ENCODE results near the gene ANKRD10.

ANKRD10 gene

DNA sequence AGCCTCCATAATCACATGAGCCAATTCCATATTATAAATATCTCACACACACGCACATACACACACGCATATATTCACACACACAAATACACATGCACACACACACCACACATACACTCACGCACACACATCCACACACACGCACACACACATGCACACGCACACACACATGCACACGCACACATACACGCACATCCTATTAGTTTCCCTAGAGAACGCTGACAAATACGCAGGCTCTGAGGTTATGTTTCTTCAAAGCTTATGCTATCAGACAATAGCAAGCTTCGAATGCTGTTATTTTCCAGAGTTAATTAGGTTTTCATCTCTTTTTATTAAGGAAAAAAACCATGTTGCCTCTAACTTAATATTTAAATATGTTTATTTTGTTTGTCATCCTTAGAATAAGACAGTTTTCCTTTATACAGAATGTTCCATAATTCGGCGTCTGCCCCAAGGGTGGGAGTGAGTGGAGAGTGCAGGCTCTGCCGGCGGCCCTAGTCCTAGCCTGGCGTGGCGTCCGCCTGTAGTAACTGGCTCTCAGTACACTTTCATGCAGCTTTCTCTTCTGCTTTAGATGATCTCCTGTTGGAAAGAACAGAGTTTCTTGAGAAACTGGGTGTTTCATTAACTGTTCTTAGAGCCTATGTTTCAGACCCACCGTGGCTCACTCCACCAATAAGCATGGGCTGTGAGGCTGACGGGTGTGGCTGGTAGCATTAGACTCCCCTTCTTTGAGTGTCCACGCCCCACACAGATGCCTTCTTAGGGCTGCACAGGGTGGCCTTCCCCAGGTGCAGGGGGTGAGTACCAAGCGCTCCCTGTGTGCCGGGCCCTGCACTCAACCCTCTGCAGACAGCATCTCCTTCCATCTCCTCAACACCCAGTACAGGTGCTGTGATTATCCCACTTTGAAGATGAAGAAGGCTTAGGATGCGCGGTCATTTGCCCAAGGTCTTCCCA is 30.4 kb upstream of the ANKRD10 start:
- no peak for DNase-seq (ENCODE audit: low spot score)

DNA sequence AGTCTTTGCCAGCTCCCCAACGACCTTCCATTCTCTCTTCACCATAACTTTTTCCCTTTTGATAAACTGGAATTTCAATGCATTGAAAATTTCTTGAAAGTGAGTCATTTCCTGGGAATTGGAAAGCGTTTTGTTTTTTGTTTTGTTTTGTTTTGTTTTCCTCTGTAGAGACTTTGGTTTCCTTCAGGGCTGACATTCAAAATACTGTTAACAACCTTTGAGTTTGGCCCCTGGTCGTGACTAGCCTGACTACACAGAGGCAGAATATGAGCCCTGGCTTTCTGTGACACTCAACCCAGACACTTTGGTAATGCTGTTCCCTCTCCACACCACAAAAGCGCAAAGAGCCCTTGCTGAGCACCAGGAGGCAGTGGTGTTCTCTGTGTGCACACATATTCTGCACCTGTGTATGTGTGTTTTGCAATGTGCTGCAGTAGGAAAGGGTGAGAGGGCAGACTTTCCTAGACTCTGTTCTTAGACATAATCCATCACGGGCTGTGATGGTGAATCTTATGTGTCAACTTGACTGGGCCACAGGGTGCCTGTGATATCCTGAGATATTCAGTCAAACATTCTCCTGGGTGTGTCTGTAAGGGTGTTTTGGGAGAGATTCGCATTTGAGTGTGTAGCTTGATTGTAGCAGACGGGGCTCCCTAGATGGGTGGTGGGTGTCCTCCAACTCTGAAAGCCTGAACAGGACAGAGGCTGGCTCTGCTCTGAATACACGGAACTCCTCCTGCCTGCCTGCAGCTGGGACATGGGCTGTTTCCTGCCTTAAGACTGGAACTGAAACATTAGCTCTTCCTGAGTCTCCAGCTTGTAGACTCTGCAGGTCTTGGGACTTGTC is 29.5 kb upstream of the ANKRD10 start:
- DNase-seq (ENCODE audit: low spot score) = peak; percentile 5

DNA sequence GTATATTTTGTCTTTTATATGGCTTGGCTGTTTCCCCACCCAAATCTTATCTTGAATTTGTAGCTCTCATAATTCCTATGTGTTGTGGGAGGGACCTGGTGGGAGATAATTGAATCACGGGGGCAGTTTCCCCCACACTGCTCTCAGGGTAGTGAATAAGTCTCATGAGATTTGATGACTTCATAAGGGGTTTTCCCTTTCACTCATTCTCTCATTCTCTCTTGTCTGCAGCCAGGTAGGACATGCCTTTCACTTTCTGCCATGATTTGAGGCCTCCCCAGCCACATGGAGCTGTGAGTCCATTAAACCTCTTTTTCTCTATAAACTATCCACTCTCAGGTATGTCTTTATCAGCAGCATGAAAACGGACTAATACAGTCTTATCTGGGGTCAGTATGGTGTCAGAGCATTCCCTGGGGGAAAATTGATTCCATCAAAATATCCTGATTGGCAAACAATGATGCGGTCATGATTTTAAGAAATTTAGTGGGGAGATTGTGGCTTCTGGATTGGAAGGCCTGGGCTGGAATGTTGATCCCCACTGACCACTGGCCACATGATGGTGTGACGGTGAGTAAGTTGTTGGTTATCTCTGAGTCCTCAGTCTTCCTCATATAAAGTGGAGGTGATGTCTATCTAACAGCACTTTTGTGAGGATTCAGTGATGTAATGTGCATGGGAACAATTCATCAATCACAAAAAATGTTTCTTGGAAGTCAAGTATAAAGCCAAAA is 27.5 kb upstream of the ANKRD10 start:
- DNase-seq (ENCODE audit: low spot score) = no peak

DNA sequence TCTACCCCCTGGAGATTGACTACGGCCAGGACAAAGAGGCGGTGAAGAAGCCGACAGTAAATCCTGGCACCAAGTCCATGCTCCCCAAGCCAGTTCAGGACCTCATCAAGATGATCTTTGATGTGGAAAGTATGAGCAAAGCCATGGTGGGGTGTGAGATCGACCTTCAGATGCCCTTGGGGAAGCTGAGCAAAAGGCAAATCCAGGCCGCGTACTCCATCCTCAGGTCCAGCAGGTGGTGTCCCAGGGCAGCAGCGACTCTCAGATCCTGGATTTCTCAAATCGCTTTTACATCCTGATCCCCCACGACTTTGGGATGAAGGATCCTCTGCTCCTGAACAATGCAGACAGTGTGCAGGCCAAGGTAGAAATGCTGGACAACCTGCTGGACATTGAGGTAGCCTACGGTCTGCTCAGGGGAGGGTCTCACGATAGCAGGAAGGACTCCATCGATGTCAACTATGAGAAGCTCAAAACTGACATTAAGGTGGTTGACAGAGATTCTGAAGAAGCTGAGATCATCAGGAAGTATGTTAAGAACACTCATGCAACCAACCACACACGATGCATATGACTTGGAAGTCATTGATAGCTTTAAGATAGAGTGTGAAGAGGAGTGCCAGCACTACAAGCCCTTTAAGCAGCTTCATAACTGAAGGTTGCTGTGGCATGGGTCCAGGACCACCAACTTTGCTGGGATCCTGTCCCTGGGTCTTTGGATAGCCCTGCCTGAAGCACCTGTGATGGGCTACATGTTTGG is 24.0 kb upstream of the ANKRD10 start:
- DNase-seq (ENCODE audit: low spot score) = no peak

DNA sequence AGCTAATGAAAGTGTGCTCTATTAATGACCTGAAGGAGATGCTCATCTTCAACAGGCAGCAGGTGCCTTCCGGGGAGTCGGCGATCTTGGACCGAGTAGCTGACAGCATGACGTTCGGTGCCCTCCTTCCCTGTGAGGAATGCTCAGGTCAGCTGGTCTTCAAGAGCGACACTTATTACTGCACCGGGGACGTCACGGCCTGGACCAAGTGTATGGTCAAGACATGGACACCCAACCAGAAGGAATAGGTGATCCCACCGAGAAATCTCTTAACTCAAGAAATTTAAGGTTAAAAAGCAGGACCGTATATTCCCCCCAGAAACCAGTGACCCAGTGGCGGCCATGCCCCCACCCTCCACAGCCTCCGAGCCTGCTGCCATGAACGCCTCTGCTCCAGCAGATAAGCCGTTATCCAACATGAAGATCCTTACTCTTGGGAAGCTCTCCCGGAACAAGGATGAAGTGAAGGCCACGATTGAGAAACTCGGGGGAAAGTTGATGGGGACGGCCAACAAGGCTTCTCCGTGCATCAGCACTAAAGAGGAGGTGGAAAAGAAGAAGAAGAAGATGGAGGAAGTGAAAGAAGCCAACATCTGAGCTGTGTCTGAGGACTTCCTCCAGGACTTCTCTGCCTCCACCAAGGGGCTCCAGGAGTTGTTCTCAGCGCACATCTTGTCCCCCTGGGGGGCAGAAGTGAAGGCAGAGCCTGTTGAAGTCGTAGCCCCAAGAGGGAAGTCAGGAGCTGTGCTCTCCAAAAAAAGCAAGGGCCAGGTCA is 22.8 kb upstream of the ANKRD10 start:
- DNase-seq (ENCODE audit: low spot score) = no peak

DNA sequence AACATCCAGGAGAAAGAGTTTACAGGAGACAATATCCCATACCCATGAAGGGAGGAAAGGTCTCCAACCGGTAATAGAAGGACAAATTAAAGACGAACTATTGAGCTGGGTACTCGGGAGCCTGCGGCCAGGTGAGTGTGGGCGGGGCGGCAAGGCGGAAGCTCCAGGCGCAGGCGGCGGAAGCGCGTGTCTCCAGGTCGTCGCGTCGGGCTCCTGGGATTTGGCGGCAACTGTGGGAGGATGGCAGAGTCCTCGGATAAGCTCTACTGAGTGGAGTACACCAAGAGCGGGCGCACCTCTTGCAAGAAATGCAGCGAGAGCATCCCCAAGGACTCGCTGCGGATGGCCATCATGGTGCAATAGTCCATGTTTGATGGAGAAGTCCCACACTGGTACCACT is 21.6 kb upstream of the ANKRD10 start:
- no peak for DNase-seq (ENCODE audit: low spot score)

DNA sequence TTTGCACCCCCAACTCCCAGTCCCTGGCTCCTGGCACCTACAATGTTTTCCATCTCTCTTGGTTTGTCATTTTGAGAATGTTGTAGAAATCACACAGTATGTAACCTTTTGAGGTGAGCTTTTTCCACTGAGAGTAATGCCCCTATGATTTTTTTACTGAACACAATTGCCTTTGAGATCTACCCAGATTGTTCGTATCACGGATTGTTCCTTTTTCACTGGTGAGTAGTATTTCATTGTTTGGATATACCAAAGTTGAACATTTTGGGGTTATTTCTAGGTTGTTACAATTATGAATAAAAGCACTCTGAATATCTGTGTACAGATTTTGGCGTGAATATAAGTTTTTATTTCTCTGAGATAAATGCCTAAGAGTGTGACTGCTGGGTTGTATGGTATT is 17.7 kb upstream of the ANKRD10 start:
- no peak for DNase-seq (ENCODE audit: low spot score)

DNA sequence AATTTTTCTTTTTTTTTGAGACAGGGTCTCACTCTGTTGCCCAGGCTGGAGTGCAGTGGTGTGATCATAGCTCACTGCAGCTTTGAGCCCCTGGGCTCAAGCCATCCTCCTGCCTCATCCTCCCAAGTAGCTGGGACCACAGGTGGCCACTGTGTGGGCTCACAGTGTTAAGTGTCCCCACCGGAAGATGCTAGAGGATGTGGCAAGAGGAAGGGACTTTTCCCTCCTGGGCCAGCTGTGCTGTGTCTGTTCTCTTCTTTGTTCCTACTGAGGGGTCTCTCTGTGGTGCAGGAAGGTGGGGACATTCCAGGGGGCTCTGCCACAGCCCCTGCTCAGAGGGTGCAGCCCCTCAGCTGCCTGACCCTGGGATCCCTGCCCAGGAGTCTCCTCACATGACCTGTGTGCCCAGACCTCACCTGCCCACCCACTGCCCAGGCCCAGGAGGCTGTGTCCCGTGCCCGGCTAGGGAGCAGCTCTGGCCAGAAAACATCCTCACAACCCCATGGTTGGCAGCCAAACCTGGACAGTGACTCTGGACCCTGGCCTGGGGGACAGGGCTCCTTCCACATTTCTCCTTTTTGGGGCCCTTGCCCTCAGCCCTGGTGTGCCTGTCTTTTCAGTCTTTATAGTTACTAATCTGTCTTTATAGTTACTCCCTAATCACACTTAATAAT is 14.4 kb upstream of the ANKRD10 start:
- no peak for DNase-seq (ENCODE audit: low spot score)

DNA sequence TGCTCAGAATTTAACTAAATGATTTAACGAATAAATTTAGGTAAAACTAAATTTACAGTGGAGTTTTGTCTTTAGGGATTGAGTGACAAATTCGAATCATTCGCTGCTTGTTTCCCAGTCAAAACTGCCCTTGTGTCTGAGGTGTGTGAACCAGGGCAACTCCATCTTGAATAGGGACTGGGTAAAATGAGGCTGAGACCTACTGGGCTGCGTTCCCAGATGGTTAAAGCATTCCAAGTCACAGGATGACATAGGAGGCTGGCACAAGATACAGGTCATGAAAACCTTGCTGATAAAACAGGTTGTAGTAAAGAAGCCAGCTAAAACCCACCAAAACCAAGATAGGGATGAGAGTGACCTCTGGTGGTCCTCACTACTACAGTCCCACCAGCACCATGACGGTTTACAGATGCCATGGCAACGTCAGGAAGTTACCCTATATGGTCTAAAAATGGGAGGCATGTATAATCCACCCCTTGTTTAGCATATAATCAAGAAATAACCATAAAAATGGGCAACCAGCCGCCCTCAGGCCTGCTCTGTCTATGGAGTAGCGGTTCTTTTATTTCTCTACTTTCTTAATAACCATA is 10.2 kb upstream of the ANKRD10 start:
- DNase-seq (ENCODE audit: low spot score) = no peak

DNA sequence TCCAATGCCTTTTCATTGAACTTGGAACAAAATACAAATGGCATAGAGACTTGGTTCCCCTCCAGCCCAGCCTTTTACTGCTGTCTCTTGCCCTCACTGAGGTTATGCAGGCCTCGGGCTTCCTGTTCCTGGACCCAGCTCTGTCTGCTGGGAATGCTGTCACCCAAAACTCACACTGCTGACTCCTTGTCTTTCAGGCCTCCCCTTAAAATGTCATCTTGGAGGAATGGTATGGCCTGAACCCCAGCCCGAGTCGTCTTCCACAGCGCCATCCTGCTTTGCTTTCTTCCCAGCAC is 9.7 kb upstream of the ANKRD10 start:
- DNase-seq (ENCODE audit: low spot score) = no peak

DNA sequence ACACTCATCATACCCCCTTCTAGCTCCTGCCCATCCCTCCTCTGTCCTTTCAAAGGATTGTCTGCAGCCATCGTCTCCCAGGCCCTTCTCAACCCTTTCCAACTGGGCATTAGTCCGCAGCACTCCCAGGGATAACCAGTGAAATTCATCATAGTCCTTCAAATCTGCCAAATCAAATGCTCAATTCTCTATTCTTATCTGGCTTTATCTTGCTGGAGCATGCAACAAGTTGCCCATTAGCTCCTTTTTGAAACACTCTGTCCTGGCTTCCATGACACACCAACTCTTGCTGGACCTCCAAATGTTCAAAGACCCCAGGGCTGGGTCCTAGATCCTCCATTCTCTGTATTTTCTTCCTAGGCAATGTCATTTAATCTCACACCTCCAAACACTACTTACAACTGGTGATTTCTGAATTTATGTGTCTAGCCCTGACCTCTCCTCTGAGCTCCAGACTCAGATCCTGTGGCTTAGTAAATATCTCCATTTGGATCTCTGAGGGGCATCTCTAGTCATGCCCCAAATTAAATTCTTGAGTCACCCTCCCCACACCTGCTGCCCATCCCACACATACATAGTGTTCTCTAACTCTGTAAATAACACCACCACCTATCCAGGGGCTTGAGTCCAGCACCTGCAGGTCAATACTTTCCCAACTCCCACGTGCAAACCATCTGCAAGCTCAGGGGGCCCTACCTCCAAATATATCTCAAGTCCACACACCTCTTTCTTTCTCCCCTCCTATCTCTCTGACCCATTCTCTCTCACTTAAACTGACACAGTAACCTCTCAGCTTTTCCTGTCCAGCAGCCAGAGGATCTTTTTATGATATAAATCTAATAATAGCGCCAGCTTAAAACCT is 9.1 kb upstream of the ANKRD10 start:
- DNase-seq (ENCODE audit: low spot score) = no peak

DNA sequence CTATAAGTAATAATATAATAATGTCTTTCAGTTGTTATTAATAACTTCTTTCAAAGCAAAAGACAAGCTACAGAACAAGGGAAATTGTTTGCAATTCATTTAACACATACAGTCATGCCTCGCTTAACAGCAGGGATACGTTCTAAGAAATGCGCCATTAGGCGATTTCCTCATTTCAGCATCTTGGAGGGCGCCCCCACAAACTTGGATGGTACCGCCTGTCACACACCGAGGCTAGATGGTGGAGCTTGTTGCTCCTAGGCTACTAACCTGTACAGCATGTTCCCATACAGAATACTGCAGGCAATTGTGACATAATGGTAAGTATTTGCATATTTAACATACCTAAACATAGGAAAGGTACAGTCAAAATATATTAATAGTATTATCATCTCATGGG is 8.2 kb upstream of the ANKRD10 start:
- DNase-seq (ENCODE audit: low spot score) = no peak

DNA sequence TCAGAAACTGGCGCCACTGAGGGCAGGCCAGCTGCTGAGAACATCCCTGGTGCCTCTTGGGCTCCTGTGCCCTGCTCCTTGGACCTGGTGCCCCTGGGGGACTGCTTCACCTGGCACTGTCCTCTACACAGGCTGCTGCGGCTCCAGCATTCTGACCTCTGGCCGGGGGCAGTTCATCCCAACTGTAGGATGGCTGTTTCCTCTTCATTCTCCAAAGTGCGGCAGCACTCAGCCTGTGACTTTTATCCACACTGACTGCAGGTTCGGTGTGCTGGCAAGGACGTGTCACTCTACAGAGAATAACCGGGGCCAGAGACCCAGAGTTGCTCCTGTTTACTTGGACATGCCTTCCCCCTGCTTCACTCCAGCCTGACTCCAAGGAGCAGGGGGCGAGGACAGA is 7.6 kb upstream of the ANKRD10 start:
- no peak for DNase-seq (ENCODE audit: low spot score)

DNA sequence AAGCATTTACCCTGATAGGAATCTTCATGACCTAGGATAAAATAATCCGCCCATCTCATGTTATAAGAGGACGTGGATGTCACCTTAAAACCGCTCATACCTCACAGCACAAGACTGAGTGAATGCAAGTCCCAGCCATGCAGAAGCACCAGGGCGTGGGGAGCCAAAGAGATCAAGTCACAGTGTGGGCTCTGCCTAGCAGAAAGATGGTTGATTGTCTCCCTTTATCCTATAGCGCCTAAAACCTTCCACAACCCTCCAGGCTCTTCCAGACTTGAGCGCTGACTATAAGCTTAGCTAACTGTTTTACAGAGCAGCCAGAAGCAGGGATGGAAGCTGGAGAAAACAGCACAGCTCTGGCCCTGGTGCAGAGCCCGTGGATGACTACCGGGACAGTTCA is 6.8 kb upstream of the ANKRD10 start:
- DNase-seq (ENCODE audit: low spot score) = no peak

DNA sequence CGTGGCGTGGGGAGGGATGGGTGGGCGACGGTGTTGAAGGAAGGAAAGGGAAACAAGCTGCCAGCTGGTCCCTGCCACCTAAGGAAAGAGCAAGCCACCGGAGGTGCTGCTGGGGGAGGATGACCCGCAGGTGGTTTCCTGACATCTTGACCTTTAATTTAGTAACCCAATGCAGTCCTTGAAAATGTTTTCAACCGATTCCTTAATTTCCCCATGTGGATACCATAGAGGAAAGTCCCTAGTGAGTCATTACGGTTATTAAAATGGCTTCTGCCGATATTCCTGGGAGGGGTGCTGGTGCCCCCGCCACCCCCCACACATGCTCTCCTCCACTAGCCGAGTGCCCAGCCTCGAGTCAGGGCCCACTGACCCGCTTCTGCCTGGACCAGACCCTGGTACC is 6.3 kb upstream of the ANKRD10 start:
- DNase-seq (ENCODE audit: low spot score) = no peak

DNA sequence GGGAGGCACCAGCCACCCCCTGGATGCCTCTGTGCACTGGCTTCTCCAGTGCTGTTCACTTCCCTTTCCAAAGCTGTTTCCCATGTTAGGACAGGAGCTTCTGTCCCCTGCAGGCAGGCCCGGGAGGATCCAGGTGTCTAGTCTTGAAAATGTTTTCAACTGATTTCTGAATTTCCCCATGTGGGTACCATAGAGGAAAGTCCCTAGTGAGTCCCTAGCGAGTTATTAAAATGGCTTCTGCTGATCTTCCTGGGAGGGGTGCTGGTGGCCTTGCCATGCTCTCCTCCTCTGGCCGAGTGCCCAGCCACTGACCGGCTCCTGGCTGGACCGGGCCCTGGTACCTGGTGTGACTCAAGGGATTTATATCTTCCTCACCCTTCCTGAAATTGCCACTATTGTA is 5.2 kb upstream of the ANKRD10 start:
- DNase-seq (ENCODE audit: low spot score) = no peak

DNA sequence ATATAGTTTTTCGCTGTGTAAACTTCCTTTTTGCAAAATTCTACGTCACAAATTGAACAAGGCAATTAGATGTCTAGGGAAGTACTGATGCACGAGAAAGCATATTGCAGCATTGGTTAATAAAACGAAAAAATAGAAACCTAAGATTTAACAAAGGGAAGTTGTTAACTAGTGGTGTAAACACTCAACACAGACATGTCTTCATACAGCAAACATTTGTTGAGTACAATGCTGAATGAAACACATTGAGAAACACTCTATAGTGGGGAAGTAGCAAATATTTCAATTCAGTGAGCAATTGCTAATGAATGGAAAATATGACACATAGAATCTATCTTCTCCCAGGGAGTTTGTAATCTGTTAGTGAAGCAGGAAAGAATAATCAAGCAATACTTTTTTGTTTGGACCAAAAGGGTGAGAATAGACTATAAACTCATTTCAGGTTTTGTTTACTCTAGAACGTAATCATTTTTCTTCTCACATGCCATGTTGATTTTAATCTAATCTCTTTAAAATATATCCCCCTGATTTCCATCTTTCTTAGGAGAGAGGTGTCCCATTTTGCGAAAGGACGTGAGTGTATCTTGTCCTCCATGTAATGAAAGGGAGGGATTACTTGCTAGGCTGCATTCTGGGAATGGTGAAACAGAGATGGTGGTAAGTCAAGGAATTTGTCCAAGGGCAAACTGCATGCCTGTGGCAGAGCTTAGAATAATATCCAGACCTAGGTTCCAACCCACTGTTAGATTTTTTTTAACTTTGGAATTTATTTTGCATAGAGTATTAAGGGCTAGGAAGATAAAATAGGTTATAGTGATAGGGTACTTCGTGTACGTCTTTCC is 1.7 kb upstream of the ANKRD10 start:
- no peak for DNase-seq (ENCODE audit: low spot score)

DNA sequence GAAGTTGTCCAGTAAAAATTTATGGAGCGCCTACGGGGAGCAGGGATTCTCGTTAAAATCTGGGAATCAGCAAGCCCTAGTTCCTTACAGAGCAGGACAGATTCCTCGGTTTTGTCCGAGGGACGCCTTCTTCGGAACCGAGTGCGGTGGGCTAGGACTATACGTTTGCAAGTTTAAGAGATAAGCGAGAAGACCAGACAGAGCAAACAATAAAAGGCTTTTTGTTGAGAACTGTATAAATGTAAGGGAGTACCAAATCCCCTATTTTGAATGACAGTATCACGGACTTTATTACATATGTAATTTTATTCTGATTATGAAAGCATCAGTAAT is 971 bp upstream of the ANKRD10 start:
- no peak for DNase-seq (ENCODE audit: low spot score)

Measured in CD4-positive, alpha-beta T cell treated with Interleukin-2 at 100 ng/mL for 4 hours (primary cell).